Lower lobe of right lung (tissue), 2 donors: ENCODE results near the gene FAM24A. TPM values are rescaled to one million over a fixed set of nuclear protein-coding genes. Genes with fewer than 3 reads are reported as not detected.

Experiments
- ATAC-seq, 2 donors: fragments of 200-7000 bp; cut with Tn5 transposase; one replicate each; pipeline ENCODE4 v1.9.1; 2020 to 2022; ENCODE audit warnings: mild to moderate bottlenecking in 2 of 2, moderate library complexity in 2 of 2
- DNase-seq: peaks from one replicate; pipeline ENCODE4 v3.0.0-alpha.2; 2020
- H3K27ac ChIP-seq: fragments of 200-600 bp; one replicate; pipeline ENCODE4 v1.8.0; 2022
- H3K27me3 ChIP-seq: fragments of 200-600 bp; one replicate; pipeline ENCODE4 v1.8.0; 2022; ENCODE audit warnings: low read depth
- H3K36me3 ChIP-seq: fragments of 200-600 bp; one replicate; pipeline ENCODE4 v1.8.0; 2022; ENCODE audit warnings: mild to moderate bottlenecking
- H3K4me1 ChIP-seq: fragments of 200-600 bp; one replicate; pipeline ENCODE4 v1.8.0; 2022
- H3K4me3 ChIP-seq: fragments of 200-600 bp; one replicate; pipeline ENCODE4 v1.8.0; 2022; ENCODE audit warnings: mild to moderate bottlenecking
- H3K9me3 ChIP-seq: fragments of 200-600 bp; one replicate; pipeline ENCODE4 v1.8.0; 2022
- CTCF ChIP-seq: fragments of 200-600 bp; IDR thresholded peaks from one replicate; pipeline ENCODE4 v1.8.0; 2022; ENCODE audit warnings: antibody characterized with exemption, mild to moderate bottlenecking
- intact Hi-C: fragments of 100-400 bp; cut with DNase I; formaldehyde crosslinking; loops from one replicate; pipeline ENCODE4 v1.11.0; 2022
- total RNA-seq: library from RNA; stranded (reverse); fragmentation: NEBNext Ultra II Directional; extraction: Animal tissue kit (Norgen Biotek cat#: 25700); gene quantifications from one replicate; pipeline ENCODE4 v1.2.1, GENCODE V29; 2021
- donor health status: DM: no; HTN: yes; CAD: no; lungs with severe emphysema.

Gene FAM24A
- total RNA-seq, 1 donor from 2014 or later: not detected

DNA sequence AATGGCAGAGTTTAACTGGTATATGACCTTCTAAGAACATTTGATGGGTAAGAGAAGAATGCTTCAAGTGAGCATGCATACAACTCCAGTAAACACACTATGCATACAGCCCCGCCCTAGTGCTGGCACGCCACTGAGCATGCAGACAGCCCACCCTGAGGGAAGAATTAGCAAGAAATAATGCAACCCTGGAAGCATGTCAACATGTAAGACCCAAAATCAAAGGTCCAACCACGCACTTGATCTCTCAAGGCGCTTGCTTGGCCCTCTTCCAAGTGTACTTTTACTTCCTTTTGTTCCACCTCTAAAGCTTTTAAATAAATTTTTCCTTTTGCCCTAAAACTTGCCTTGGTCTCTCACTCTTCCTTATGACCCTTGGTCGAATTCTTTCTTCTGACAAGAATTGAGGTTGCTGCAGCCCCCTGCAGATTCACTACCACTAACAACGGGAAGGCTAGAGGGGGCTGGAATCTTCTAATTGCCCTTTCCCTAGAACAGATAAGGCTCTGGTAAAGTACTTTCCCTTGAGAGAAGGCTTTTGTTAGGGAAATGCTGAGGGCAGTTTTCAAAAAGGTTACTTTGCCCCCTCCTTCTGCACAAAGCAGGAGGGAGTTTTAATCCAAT, 34.5 kb upstream of the FAM24A start:
- no peak for DNase-seq
- ATAC-seq: no peak
- TF ChIP-seq CTCF: no peak
- Histone ChIP-seq H3K9me3 (no peaks in the 10 kb centered on the region), H3K4me1 (peaks cover 5% of the 10 kb centered on the region), H3K4me3 (no peak overlapping the region), H3K27ac (no peak overlapping the region), H3K36me3 (no peaks in the 10 kb centered on the region), H3K27me3 (no peaks in the 10 kb centered on the region)
- intact Hi-C loops: no loop called here

DNA sequence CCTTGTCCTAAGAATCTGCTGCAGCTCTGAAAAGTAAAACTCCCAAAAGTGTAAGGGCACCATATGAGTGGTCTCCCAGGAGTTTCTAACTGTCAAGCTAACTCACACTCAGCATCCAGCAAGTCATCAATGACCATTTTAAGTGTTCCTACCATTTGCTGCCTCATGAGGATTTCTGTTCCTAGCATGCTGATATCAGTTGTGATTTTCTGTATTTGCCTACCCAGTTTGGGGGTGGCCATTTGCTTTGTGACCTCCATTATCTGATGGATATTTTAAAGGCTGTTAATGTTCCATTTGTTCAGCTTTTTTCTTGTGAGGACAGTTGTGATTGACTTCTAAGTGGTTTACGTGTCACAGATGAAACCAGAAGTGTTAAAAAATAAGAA, 33.9 kb upstream of the FAM24A start:
- H3K4me3 ChIP-seq: no peak overlapping the region
- peaks cover 5% of the 10 kb centered on the region for H3K4me1 ChIP-seq
- DNase-seq: no peak
- TF ChIP-seq CTCF: no peak
- H3K27ac ChIP-seq: no peak overlapping the region
- intact Hi-C loops: no loop called here
- no peaks in the 10 kb centered on the region for H3K36me3 ChIP-seq
- no peaks in the 10 kb centered on the region for H3K9me3 ChIP-seq
- no peaks in the 10 kb centered on the region for H3K27me3 ChIP-seq
- no peak for ATAC-seq

GRCh38 chr10:122877264-122877663, 33.1 kb upstream of the FAM24A start:
- Histone ChIP-seq H3K27ac (no peak overlapping the region), H3K36me3 (no peaks in the 10 kb centered on the region), H3K27me3 (no peaks in the 10 kb centered on the region), H3K4me1 (peaks cover 5% of the 10 kb centered on the region), H3K9me3 (no peaks in the 10 kb centered on the region), H3K4me3 (no peak overlapping the region)
- DNase-seq (no peak), ATAC-seq (no peak)
- intact Hi-C loops: no loop called here
- no peak for TF ChIP-seq CTCF

DNA sequence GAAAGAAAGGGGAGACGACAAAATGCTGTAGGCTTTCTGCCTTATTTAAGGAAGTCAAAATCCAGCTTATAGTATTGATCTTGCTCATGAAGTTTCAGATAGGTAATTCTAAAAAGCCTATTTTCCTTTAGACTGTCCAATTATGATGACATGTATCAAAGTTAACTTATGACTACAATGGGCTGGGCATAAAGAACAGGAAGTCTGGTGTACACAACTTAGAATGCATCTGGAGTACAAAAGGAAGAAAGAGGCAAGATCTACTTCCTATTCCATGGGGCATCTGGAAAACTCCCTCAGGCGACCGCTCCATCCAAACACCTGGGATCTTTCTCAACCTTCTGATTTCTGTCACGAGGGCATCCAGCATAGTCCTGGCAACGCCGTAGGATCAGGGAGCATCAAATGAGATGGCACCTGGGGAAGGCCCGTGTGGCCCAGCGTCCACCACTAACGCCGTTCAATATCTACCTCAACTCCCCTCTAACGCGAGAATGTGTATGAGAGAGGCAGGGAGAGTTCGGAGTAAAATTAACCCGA, 31.5 kb upstream of the FAM24A start:
- peak overlapping the region; percentile 56 for H3K27ac ChIP-seq
- no peaks in the 10 kb centered on the region for H3K27me3 ChIP-seq
- ATAC-seq: peak; percentile 20 to 36
- H3K9me3 ChIP-seq: no peaks in the 10 kb centered on the region
- H3K4me1 ChIP-seq: peaks cover 5% of the 10 kb centered on the region
- no peak for DNase-seq
- no peak for TF ChIP-seq CTCF
- H3K36me3 ChIP-seq: no peaks in the 10 kb centered on the region
- peak overlapping the region; percentile 65 for H3K4me3 ChIP-seq
- intact Hi-C loops: no loop called here

GRCh38 chr10:122879339-122880273, 30.8 kb upstream of the FAM24A start, which contains the start of gene FAM24B:
TSS of gene FAM24B (minus strand) at chr10:122879581. CDS start at chr10:122850515, 29,066 bp downstream.
- ATAC-seq: peak; percentile 98 to 99
- H3K27me3 ChIP-seq: no peaks in the 10 kb centered on the region
- no peaks in the 10 kb centered on the region for H3K36me3 ChIP-seq
- peaks cover 5% of the 10 kb centered on the region for H3K4me1 ChIP-seq
- intact Hi-C loops: no loop called here
- peak within 1 kb of the TSS; percentile 65 for H3K4me3 ChIP-seq
- TF ChIP-seq CTCF: no peak
- H3K27ac ChIP-seq: peak within 1 kb of the TSS; percentile 56
- peak; percentile 93 for DNase-seq
- H3K9me3 ChIP-seq: no peaks in the 10 kb centered on the region
